Measurements from ENCODE around the gene GLYATL1B.
"Not testable (repeated sequence)": the region's sequence is repeated elsewhere in the genome, so short reads cannot be mapped to it uniquely, and the experiment has no call there.

Gene GLYATL1B

DNA sequence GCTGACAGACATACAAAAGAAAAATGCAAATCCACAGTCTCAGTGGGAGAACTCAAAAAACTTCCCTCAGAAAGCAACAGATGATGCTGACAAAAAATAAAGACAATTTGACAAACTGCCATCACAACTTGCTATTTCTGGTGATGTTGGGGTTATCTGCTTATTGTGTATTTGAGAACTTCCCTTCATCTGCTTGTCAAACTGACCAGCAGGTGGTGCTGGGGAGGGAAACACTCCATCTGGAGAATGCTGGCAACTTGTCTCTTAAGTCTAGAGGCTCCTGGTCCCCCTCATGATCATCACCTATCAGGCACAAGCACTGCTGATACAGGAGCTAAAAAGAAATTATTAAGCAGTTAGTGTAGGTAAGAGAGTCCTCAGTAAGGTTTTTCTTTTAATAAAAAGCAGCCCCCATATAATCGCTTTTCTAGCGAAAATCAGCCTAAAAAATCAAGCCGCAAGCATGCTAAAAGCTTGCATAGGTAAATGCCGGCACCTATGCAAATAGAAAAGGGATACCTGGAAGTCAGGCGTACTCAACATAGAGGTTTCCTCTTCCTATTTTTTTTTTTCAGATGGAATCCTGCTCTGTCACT is 11.1 kb downstream of the GLYATL1B start:
- DNase-seq: peak; percentile 3 to 27

- DNase-seq: not testable (repeated sequence)
Measured at GRCh38 chr11:59097938-59098337, 11.8 kb downstream of the GLYATL1B start.

DNA sequence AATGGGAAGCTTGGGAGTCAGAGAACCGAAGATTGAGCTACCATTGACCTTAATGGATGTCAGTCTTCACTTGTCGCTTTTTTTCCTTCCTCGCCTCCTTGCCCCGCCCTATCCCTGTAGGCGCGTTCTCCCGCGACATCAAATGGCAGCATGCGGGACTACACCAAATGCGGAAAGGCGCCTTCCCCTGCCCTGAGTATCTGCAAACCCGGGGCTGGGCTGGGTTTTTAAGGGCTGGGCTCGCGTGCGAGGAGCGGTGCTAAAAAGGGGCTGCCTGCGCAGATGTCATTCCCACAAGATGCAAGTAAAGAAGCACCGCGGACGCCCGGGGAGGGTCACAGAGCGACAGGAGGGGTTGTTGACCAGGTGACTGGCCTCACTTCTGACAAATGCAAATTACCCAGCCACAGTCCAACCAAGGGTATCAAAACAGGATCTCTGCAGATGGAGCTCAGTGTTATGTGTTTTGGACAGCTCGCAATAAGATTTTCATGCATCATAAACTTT is 16.2 kb downstream of the GLYATL1B start:
- DNase-seq: peak; percentile 0 to 6

GRCh38 chr11:59106363-59107336 is 20.5 kb downstream of the GLYATL1B start, which contains the start of gene FAM111B:
FAM111B (plus strand) TSS chr11:59107237; CDS start chr11:59109626, 2,389 bp downstream.
- DNase-seq: peak; percentile 91 to 98

DNA sequence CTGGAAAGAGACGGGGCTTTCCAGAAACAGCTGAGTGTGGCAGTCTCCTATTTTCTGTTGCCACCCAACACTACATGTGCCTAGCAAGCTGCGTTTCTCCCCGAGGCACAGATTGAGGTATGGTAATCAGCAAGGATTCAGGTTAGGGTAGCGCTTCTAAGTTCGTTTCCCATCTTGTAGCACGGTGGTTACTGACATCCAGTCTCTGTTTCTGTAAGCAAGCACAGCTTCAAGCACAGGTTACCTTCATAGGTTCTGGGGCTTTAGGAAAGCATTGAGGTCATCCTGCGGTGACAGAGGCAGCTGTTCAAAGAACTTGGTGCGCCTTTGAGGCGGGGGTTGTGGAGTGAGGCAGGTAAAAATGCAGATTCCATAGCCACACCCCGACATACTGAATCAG is 21.6 kb downstream of the GLYATL1B start:
- peak in 1 of 2 experiments; percentile 36 for DNase-seq

GRCh38 chr11:59112494-59112893 is 26.4 kb downstream of the GLYATL1B start:
- no peak for DNase-seq

- DNase-seq: no peak
Measured at GRCh38 chr11:59114344-59114743, 28.2 kb downstream of the GLYATL1B start.

DNA sequence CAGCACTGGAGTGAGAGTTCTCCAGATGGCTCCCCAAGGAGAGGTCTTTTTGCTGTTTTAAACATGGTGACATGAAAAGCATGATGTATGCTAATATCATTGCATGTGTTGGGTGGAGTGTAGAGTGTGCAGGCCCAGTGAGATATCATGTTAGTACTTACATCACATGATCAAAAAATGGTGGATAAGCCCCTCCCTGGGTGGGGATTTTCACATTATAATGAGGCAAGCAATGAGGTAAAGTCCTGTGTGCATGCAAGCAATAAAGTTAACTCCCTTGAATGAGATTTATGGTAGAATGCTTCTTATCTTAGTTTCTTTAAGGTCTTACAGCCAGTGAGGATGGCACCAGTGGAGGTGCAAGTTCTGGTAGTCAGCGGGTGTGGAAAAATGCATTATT is 29.4 kb downstream of the GLYATL1B start:
- no peak for DNase-seq

- DNase-seq: no peak
Measured at GRCh38 chr11:59117774-59118173, 31.7 kb downstream of the GLYATL1B start.

DNA sequence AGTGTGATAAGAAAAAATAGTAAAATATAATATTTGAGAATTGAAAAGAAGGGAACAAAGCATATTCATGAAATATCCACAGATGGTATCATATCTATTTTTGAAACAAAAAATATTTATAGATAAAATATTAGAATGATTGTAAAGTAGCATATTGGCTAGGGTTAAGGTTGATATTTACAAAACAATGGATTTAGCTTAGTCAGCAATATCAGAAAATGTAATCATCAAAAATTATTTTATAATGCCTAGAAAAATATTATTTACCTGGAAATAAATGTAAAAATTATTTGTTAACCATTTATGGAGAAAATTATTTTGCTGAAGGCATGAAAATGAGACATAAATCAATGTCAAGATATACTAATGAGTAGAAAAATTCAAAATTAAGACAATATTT is 33.7 kb downstream of the GLYATL1B start:
- no peak for DNase-seq

DNA sequence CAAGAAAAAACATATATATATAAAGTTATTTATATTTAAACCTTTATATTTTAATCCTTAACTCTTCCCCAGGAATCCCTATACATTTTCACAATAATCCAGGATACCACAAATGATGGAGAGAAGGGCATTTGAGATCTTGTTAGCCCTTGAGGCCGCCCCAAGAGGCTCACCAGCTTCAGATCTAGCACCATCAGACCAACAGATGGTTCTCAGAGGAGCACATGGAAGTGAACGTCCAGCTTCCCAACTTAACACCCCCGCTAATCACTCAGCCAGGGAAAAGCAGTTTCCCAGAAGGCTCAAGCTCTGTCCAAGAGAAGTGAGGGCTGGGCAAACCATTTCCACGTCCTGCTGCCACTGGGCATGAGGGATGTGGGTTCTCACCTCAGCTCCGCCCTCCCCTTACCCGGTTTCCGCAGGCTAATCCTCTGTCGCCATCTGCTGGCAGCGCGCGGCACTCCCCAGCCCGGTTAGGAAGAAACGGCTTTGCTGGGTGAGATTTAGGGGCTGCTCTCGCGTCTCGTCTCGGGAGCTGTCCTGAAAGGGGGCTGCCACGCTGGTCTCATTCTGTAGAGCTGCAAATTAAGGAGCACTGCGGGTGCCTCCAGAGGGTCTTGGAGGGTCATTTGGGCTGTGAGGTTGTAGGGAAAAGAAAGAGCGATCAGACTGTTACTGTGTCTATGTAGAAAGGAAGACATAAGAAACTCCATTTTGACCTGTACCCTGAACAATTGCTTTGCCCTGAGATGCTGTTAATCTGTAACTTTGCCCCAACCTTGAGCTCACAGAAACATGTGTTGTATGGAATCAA is 49.7 kb downstream of the GLYATL1B start:
- DNase-seq: peak; percentile 55 to 69

DNA sequence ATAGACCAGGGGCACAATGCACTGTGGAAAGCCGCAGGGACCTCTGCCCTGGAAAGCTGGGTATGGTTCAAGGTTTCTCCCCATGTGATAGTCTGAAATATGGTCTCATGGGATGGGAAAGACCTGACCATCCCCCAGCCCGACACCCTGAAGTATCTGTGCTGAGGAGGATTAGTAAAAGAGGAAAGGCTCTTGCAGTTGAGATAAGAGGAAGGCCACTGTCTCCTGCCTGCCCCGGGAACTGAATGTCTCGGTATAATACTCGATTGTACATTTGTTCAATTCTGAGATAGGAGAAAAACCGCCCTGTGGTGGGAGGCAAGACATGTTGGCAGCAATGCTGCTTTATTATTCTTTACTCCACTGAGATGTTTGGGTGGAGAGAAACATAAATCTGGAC is 50.4 kb downstream of the GLYATL1B start:
- DNase-seq: not testable (repeated sequence)

DNA sequence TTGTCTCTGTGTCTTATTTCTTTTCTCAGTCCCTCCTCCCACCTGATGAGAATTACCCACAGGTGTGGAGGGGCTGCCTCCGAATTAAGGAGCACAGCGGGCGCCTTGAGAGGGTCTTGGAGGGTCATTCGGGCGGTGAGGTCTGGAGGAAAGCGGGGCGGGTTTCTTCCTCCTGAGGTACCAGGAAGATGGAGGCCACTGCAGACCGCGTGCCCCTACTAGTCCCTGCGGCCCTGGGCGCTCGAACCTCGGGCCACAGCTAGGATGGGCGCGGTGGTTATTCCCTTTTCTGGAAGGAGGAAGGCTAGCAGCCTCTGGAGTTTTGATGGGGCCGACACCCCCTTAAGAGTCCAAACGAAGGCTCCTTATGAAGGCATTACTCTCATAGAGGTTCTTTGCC is 51.1 kb downstream of the GLYATL1B start:
- no peak for DNase-seq

DNA sequence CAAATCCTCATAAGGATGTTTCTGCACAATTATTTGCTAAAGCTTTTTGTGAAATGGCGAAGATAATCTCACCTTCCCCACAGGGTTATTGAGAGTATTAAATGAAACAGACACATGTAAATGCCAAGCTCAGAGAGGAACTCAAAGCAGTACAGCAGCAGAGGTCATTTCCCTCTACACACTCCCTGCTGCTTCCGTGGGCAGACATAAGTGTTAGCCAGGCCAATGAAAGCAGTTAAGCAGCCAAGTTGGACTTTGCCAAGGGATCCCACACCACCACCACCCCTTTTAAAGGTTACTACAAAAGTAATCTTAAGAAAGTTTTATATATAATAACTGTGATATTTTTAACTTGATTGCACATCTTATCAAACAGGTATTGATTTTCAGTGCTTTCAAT is 52.5 kb downstream of the GLYATL1B start:
- no peak for DNase-seq

DNA sequence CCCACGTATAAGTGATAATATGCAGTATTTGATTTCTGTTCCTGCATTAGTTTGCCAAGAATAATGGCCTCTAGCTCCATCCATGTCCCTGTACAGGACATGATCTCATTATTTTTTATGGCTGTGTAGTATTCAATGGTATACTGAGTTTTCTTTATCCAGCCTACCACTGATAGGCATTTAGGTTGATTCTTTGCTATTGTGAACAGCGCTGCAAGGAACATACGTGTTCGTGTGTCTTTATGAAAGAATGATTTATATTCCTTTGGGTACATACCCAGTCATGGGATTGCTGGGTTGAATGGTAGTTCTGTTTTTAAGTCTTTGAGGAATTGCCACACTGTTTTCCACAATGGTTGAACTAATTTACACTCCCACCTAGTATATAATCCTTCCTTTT is 55.1 kb downstream of the GLYATL1B start:
- DNase-seq: no peak

- no peak for DNase-seq
Measured at GRCh38 chr11:59141673-59142460, 55.8 kb downstream of the GLYATL1B start.

DNA sequence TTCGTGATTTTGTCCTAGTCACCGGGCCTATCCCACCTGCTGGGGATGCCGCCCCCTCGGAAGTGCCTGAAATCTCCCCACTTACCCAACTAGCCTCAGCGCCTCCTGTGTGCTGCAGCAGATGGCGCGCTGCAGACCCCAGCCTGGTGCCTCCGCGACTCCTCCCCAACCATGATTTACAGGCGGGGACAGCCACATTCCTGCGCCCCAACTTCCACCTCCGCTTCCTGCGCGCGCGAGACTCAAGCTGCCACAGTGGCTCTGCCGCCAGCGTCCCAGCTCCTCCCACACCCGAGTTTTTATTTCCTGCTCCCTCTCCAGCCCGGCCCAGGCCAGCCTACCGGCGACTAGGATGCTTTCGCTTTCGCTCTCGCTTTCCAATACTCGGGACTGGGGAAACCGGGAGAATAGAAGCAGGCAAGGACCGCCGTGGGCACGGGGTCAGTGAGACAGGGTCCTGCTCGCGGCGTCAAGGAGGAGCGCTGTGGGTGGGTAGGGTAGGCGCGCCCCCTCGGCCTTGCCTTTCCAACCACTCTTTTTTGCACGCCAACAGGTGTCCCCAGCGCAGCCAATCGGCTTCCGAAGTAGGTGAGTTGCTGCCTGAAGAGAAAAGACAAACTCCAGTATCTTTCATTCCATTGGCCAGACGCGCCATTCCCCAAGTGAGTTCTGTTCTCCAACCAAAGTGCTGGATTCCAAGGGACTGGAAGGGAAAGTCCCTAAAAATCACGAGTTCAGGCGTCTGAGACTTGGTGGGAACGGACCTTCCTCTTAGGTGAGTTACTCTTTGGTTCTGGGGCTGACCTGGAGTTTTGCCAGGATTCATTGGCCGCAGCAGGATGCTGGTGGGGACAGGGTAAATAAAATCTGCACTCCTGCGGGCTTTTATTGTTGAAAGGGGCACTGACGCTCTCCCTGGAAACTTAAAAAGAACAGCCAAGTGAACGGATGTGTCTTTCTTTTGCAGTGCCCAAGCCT is 56.7 kb downstream of the GLYATL1B start, which contains the start of gene FAM111A:
Gene FAM111A (plus strand): TSS at position 327 of the 978 bp plus-strand sequence. CDS start 6,017 bp downstream, outside the sequence.
- peak; percentile 72 to 85 for DNase-seq

GRCh38 chr11:59144096-59144495 is 58.0 kb downstream of the GLYATL1B start:
- DNase-seq: no peak
